ENCODE results near the gene RNU1-3. TPM values are rescaled to one million over a fixed set of nuclear protein-coding genes. Genes with fewer than 3 reads are reported as not detected.
"Not testable (repeated sequence)": the region's sequence is repeated elsewhere in the genome, so short reads cannot be mapped to it uniquely, and the experiment has no call there.

The RNU1-3 gene
- total and polyA plus RNA-seq, 2 of the 8 experiments (the other 6 are each of a cell fraction or from before 2014, with no cell fraction given): 145 to 1,303 TPM

- H2AK5ac ChIP-seq (ENCODE audit: low read depth, low read length); H4K5ac ChIP-seq (ENCODE audit: insufficient read length, low read depth, low read length); H3K9me3 ChIP-seq (ENCODE audit: insufficient read depth in 2 of 2, low read depth in 1 of 2, low read length in 1 of 2); H2BK20ac ChIP-seq (ENCODE audit: low read length); H3K79me1 ChIP-seq (ENCODE audit: low read depth, low read length); H3K9ac ChIP-seq (replicated peaks in 1 of 4; ENCODE audit: extremely low read depth in 1 of 4, low read depth in 3 of 4, low read length in 3 of 4); H4K20me1 ChIP-seq (replicated peaks in 1 of 2; ENCODE audit: control insufficient read depth in 1 of 2, insufficient read depth in 2 of 2, low read length in 2 of 2); H3K23ac ChIP-seq (ENCODE audit: insufficient read length); H2BK5ac ChIP-seq (ENCODE audit: low read depth, low read length); H3K23me2 ChIP-seq (ENCODE audit: low read depth, low read length); H3K4ac ChIP-seq (replicated peaks; ENCODE audit: insufficient read length, low read depth, low read length); H4K8ac ChIP-seq (ENCODE audit: extremely low read depth, insufficient read depth, low read length); H4K91ac ChIP-seq (replicated peaks; ENCODE audit: insufficient read length, low read length); H3K27ac ChIP-seq (ENCODE audit: low read depth, low read length); H3K14ac ChIP-seq (ENCODE audit: insufficient read length); H2BK12ac ChIP-seq (ENCODE audit: low read depth, low read length); H3K18ac ChIP-seq (ENCODE audit: extremely low read depth, low read length); H3K4me2 ChIP-seq (ENCODE audit: insufficient read depth in 1 of 2, low read depth in 2 of 2, low read length in 2 of 2); H2BK120ac ChIP-seq (replicated peaks; ENCODE audit: low read depth, low read length); H3K4me3 ChIP-seq (ENCODE audit: extremely low read depth in 1 of 4, insufficient read depth in 2 of 4, low read depth in 3 of 4, low read length in 4 of 4); DNase-seq (ENCODE audit: low read depth in 1 of 2, low spot score in 2 of 2); H3K36me3 ChIP-seq (ENCODE audit: control insufficient read depth in 2 of 4, insufficient read depth in 4 of 4, low read length in 3 of 4); H3K4me1 ChIP-seq (replicated peaks in 1 of 4; ENCODE audit: control insufficient read depth in 3 of 4, insufficient read depth in 4 of 4, low read length in 3 of 4); H3K56ac ChIP-seq (replicated peaks; ENCODE audit: insufficient read length, low read depth, low read length); H2BK15ac ChIP-seq (ENCODE audit: low read length); FAIRE-seq; H2AFZ ChIP-seq (ENCODE audit: low read length); H3K79me2 ChIP-seq (ENCODE audit: control insufficient read depth in 1 of 2, insufficient read depth in 2 of 2, low read length in 2 of 2): not testable (repeated sequence)
- 98% methylated on average over 1 of the region's 1 CpG; no CpG with 5 or more reads in 1 of the 2 experiments for WGBS, 2 experiments (ENCODE audit: extremely low coverage in 1 of 2, insufficient coverage in 1 of 2, insufficient read length in 1 of 2, insufficient replicate concordance in 2 of 2, low coverage in 1 of 2, low lambda C conversion rate in 2 of 2, missing lambda C conversion rate in 1 of 2)
- ChIA-PET CTCF (ENCODE audit: partially characterized antibody) (interaction anchor here (1.2 to 1.5 kb wide), 3 partner anchors 31 to 56 kb away, joined by 3 read pairs; no protein-coding TSS in a partner anchor), POLR2A (ENCODE audit: partially characterized antibody) (interaction anchor here (0.6 kb wide), 1 partner anchor 344 kb away, joined by 3 read pairs; no protein-coding TSS in a partner anchor)
- H3K27me3 ChIP-seq (replicated peaks in 1 of 4; ENCODE audit: control insufficient read depth in 3 of 4, extremely low read depth in 1 of 4, insufficient read depth in 3 of 4, low read length in 3 of 4): peaks cover 9 to 15% (median 12%) of the 10 kb centered on the region in 4 experiments; a peak in 6 of 7 replicates
Observed at GRCh38 chr1:16651560-16651959, 15.2 kb downstream of the RNU1-3 start.

GRCh38 chr1:16649960-16650359 is 16.8 kb downstream of the RNU1-3 start:
- H3K79me1 ChIP-seq (ENCODE audit: low read depth, low read length); H3K18ac ChIP-seq (ENCODE audit: extremely low read depth, low read length); H2AFZ ChIP-seq (ENCODE audit: low read length); POLR2A ChIA-PET (ENCODE audit: partially characterized antibody); CTCF ChIA-PET (ENCODE audit: partially characterized antibody); H3K79me2 ChIP-seq (ENCODE audit: control insufficient read depth in 1 of 2, insufficient read depth in 2 of 2, low read length in 2 of 2); H2BK5ac ChIP-seq (ENCODE audit: low read depth, low read length); H3K56ac ChIP-seq (replicated peaks; ENCODE audit: insufficient read length, low read depth, low read length); FAIRE-seq; H3K4me1 ChIP-seq (replicated peaks in 1 of 4; ENCODE audit: control insufficient read depth in 3 of 4, insufficient read depth in 4 of 4, low read length in 3 of 4); H3K23ac ChIP-seq (ENCODE audit: insufficient read length); H3K4me3 ChIP-seq (ENCODE audit: extremely low read depth in 1 of 4, insufficient read depth in 2 of 4, low read depth in 3 of 4, low read length in 4 of 4); H3K4ac ChIP-seq (replicated peaks; ENCODE audit: insufficient read length, low read depth, low read length); H3K4me2 ChIP-seq (ENCODE audit: insufficient read depth in 1 of 2, low read depth in 2 of 2, low read length in 2 of 2); H3K9me3 ChIP-seq (ENCODE audit: insufficient read depth in 2 of 2, low read depth in 1 of 2, low read length in 1 of 2); H2BK15ac ChIP-seq (ENCODE audit: low read length); H2BK20ac ChIP-seq (ENCODE audit: low read length); H3K9ac ChIP-seq (replicated peaks in 1 of 4; ENCODE audit: extremely low read depth in 1 of 4, low read depth in 3 of 4, low read length in 3 of 4); H3K36me3 ChIP-seq (ENCODE audit: control insufficient read depth in 2 of 4, insufficient read depth in 4 of 4, low read length in 3 of 4); H2AK5ac ChIP-seq (ENCODE audit: low read depth, low read length); H2BK12ac ChIP-seq (ENCODE audit: low read depth, low read length); H4K91ac ChIP-seq (replicated peaks; ENCODE audit: insufficient read length, low read length); H2BK120ac ChIP-seq (replicated peaks; ENCODE audit: low read depth, low read length); H4K5ac ChIP-seq (ENCODE audit: insufficient read length, low read depth, low read length); H3K14ac ChIP-seq (ENCODE audit: insufficient read length); H4K8ac ChIP-seq (ENCODE audit: extremely low read depth, insufficient read depth, low read length); H4K20me1 ChIP-seq (replicated peaks in 1 of 2; ENCODE audit: control insufficient read depth in 1 of 2, insufficient read depth in 2 of 2, low read length in 2 of 2); H3K27ac ChIP-seq (ENCODE audit: low read depth, low read length); H3K23me2 ChIP-seq (ENCODE audit: low read depth, low read length): not testable (repeated sequence)
- peaks cover 9 to 22% (median 20%) of the 10 kb centered on the region in 4 experiments; a peak in 6 of 7 replicates for H3K27me3 ChIP-seq (replicated peaks in 1 of 4; ENCODE audit: control insufficient read depth in 3 of 4, extremely low read depth in 1 of 4, insufficient read depth in 3 of 4, low read length in 3 of 4)
- DNase-seq (ENCODE audit: low read depth in 1 of 2, low spot score in 2 of 2): peak in 1 of 2 experiments; percentile 46
- WGBS, 2 experiments (ENCODE audit: extremely low coverage in 1 of 2, insufficient coverage in 1 of 2, insufficient read length in 1 of 2, insufficient replicate concordance in 2 of 2, low coverage in 1 of 2, low lambda C conversion rate in 2 of 2, missing lambda C conversion rate in 1 of 2): 78% methylated on average over 9 of the region's 9 CpGs; no CpG with 5 or more reads in 1 of the 2 experiments

All from H1 (cell line).